Neural cell (in vitro differentiated cells): Measurements from ENCODE around the gene CNTNAP1.

Experiments used
- CTCF ChIP-seq: fragments of 450-650 bp; IDR thresholded peaks from 2 replicates; pipeline ENCODE4 v1.5.1; 2014; ENCODE audit warnings: antibody characterized with exemption, mild to moderate bottlenecking, moderate library complexity; ENCODE audit not compliant: poor library complexity, severe bottlenecking
- EP300 ChIP-seq: fragments of 450-650 bp; conservative IDR thresholded peaks from 2 replicates; pipeline ENCODE4 v1.6.1; 2014; ENCODE audit warnings: antibody characterized with exemption, mild to moderate bottlenecking, moderate library complexity; ENCODE audit not compliant: poor library complexity, severe bottlenecking
- EZH2 ChIP-seq: fragments of 200-600, 300-800 bp; shearing (Covaris generic), sonication (generic); IDR thresholded peaks from 2 replicates; pipeline ENCODE4 v1.6.1; 2014; ENCODE audit warnings: antibody characterized with exemption, low read length, borderline replicate concordance, mild to moderate bottlenecking; ENCODE audit not compliant: insufficient read depth, poor library complexity, severe bottlenecking
- MXI1 ChIP-seq: fragments of 450-650 bp; conservative IDR thresholded peaks from 2 replicates; pipeline ENCODE4 v1.6.1; 2014; ENCODE audit warnings: antibody characterized with exemption, mild to moderate bottlenecking; ENCODE audit not compliant: poor library complexity, severe bottlenecking
- POLR2AphosphoS5 ChIP-seq: IDR thresholded peaks from 2 replicates; pipeline ENCODE4 v1.6.1; 2012
- RAD21 ChIP-seq: fragments of 450-650 bp; conservative IDR thresholded peaks from 2 replicates; pipeline ENCODE4 v1.6.1; 2014; ENCODE audit warnings: antibody characterized with exemption, mild to moderate bottlenecking, moderate library complexity
- SMC3 ChIP-seq: fragments of 450-650 bp; conservative IDR thresholded peaks from 2 replicates; pipeline ENCODE4 v1.6.1; 2014; ENCODE audit warnings: antibody characterized with exemption, mild to moderate bottlenecking, moderate library complexity; ENCODE audit not compliant: poor library complexity
- TF ChIP-seq, protein P1 (sequence below): IDR thresholded peaks from 2 replicates; pipeline ENCODE4 v1.6.1; 2012; ENCODE audit warnings: borderline replicate concordance

DNA sequence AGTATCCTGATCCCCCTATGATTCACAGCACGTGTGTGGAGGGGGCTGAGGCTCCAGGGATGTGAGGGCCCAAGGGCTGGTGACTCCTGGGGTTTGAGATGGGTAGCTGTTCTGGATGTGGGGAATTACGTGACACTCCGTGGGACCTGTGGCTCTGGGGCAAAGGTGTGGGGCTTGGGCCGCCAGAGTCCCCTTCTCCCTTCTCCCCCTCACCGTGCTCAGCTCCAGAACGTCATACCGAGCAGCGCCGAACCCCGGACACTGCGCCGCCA, 12.7 kb upstream of the CNTNAP1 start:
- TF ChIP-seq CTCF (no peak), POLR2AphosphoS5 (no peak), EZH2 (no peak), EP300 (no peak), MXI1 (no peak), RAD21 (no peak), SMC3 (no peak)
- TF ChIP-seq, protein P1, sequence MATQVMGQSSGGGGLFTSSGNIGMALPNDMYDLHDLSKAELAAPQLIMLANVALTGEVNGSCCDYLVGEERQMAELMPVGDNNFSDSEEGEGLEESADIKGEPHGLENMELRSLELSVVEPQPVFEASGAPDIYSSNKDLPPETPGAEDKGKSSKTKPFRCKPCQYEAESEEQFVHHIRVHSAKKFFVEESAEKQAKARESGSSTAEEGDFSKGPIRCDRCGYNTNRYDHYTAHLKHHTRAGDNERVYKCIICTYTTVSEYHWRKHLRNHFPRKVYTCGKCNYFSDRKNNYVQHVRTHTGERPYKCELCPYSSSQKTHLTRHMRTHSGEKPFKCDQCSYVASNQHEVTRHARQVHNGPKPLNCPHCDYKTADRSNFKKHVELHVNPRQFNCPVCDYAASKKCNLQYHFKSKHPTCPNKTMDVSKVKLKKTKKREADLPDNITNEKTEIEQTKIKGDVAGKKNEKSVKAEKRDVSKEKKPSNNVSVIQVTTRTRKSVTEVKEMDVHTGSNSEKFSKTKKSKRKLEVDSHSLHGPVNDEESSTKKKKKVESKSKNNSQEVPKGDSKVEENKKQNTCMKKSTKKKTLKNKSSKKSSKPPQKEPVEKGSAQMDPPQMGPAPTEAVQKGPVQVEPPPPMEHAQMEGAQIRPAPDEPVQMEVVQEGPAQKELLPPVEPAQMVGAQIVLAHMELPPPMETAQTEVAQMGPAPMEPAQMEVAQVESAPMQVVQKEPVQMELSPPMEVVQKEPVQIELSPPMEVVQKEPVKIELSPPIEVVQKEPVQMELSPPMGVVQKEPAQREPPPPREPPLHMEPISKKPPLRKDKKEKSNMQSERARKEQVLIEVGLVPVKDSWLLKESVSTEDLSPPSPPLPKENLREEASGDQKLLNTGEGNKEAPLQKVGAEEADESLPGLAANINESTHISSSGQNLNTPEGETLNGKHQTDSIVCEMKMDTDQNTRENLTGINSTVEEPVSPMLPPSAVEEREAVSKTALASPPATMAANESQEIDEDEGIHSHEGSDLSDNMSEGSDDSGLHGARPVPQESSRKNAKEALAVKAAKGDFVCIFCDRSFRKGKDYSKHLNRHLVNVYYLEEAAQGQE: no peak
